GM12864 (cell line): Measurements from ENCODE around the gene POLDIP2.
A peak's percentile ranks its signal among the peaks of the same experiment; 100 is the strongest.

ENCODE experiments used
- DNase-seq: peaks from one replicate; pipeline ENCODE4 v3.0.0-alpha.2; 2011; ENCODE audit warnings: low read depth
- H3K4me3 ChIP-seq: 2 replicates; pipeline ENCODE4 v1.5.1; 2011; ENCODE audit warnings: mild to moderate bottlenecking, low read depth, low read length, control low read depth
- CTCF ChIP-seq: IDR thresholded peaks from 2 replicates; pipeline ENCODE4 v1.5.1; 2011; ENCODE audit warnings: low read depth, mild to moderate bottlenecking, moderate library complexity, low read length, control low read depth, inconsistent platforms; ENCODE audit errors: missing control alignments

POLDIP2 gene

GRCh38 chr17:28324267-28324745 is 33.0 kb downstream of the POLDIP2 start:
- no peak for TF ChIP-seq CTCF
- no peak for DNase-seq
- no peak overlapping the region for H3K4me3 ChIP-seq

DNA sequence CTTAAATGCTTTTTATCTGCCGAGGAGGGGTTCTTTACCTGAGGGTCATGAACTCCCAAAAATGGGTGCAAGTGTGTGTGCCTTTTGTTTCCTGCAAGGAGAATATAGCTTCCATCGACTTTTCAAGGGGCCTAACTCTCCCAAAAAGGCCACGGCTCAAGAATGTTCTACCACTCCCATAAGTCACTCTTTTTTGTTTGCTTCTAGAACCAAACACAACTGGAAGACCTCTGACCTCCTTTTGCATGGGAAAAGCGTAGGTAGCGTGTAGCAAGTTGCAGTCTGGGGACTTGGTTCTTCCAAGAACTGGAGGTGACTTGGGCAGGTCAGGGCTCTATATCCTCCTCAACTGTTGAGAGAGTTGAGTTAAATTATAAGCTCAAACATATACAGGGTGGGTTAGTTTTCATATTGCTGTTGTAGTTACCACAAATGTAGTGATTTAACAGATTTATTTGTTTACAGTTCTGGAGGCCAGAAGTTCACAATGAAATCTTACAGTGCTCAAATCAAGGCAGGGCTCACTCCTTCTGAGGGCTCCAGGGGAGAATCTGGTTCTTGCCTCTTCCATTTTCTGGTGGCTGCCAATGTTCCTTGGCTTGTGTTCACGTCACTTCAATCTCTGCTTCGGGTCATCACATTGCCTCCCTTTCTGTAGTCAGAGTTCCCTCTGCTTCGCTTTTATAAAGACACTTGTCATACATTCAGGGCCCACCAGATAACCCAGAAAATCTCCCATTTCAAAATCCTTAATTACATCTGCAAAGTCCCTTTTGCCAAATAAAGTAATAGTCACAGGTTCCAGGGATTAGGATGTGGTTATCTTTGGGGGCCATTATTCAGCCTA is 36.9 kb downstream of the POLDIP2 start:
- peak overlapping the region; percentile 74 for H3K4me3 ChIP-seq
- no peak for TF ChIP-seq CTCF
- no peak for DNase-seq

GRCh38 chr17:28319598-28319935 is 37.8 kb downstream of the POLDIP2 start:
- no peak for TF ChIP-seq CTCF
- DNase-seq: no peak
- H3K4me3 ChIP-seq: peak overlapping the region; percentile 74

- H3K4me3 ChIP-seq: peak within 1 kb of the TSS; percentile 74
- TF ChIP-seq CTCF: no peak
- DNase-seq: peak; percentile 93
Measured at GRCh38 chr17:28318759-28319597, 38.3 kb downstream of the POLDIP2 start, which contains the start of gene TMEM97. Gene TMEM97, plus strand, starts transcription at chr17:28319200. Its CDS starts 40 bp downstream, at chr17:28319240.

GRCh38 chr17:28317966-28318758 is 39.2 kb downstream of the POLDIP2 start:
- no peak for DNase-seq
- H3K4me3 ChIP-seq: peak overlapping the region; percentile 74
- TF ChIP-seq CTCF: no peak

DNA sequence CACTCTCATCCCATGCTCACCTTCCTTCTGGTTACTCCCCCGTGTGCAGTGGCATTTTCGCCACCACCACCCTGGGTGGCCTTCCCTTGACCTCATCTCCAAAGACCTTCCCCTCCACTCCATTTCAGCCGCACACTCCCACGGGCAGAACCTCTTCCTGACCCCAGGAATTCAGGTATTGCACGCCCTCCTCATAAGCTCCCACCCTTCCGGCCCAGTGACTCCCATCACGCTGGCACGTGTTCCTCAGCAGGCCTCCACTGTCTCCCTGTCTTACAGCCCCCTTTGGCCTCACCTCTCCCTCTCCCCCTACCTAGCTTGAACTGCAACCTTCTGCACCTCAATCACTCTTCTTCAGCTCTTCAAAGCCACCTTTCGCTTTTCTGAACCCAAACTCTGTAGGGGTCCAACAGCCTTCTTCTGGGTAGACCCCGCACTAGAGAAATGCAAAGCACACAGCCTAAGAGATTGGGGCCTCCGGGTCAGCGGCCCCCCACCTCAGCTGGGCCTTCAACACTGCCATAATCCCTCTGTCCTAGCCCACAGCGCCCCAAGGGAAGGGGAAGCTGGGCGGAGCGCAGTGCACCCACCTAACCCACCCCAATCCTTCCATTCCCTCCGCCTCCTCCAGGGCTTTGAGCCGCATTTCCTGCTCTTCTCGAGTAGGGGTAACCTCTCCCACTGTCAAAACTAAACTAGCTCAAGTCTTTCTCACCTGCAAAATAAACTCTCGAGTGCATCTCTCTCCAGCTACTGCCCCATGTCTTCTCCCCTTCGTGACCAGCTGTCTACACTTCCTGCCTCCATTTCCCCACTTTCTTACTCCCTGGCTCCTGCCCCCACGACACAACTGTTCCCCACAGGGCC is 40.0 kb downstream of the POLDIP2 start:
- peak overlapping the region; percentile 74 for H3K4me3 ChIP-seq
- DNase-seq: no peak
- no peak for TF ChIP-seq CTCF
